Skeletal muscle satellite cell (primary cell): ENCODE data around the gene FBXL7.

Experiments
- H3K27me3 ChIP-seq: 2 replicates; pipeline ENCODE4 v1.7.0; 2013; ENCODE audit warnings: low read length; ENCODE audit not compliant: control insufficient read depth, insufficient read depth
- H3K36me3 ChIP-seq: 2 replicates; pipeline ENCODE4 v1.7.0; 2013; ENCODE audit warnings: mild to moderate bottlenecking, control low read depth, low read length; ENCODE audit not compliant: insufficient read depth
- H3K4me1 ChIP-seq: 2 replicates; pipeline ENCODE4 v1.7.0; 2013; ENCODE audit warnings: low read length; ENCODE audit not compliant: control insufficient read depth, insufficient read depth
- H3K4me2 ChIP-seq: 2 replicates; pipeline ENCODE4 v1.7.0; 2013; ENCODE audit warnings: mild to moderate bottlenecking, low read length
- H3K4me3 ChIP-seq: 2 replicates; pipeline ENCODE4 v1.7.0; 2013; ENCODE audit warnings: low read length
- H3K9ac ChIP-seq: 2 replicates; pipeline ENCODE4 v1.7.0; 2013; ENCODE audit warnings: mild to moderate bottlenecking, low read depth, low read length, moderate library complexity
- H3K9me3 ChIP-seq: replicated peaks from 2 replicates; pipeline ENCODE4 v1.7.0; 2013; ENCODE audit warnings: mild to moderate bottlenecking, control low read depth, low read length
- small RNA-seq: library from RNA; depleted of rRNA; stranded (forward); fragments of <200 nt; gene quantifications from one replicate; pipeline ENCODE3, GENCODE V24; 2012

Gene FBXL7

GRCh38 chr5:15959370-15960164 lies 459.6 kb downstream of the FBXL7 start:
- no peaks in the 10 kb centered on the region for H3K9me3 ChIP-seq
- H3K36me3 ChIP-seq = no peaks in the 10 kb centered on the region
- no peaks in the 10 kb centered on the region for H3K4me1 ChIP-seq
- H3K9ac ChIP-seq = no peak overlapping the region
- H3K27me3 ChIP-seq = no peaks in the 10 kb centered on the region
- H3K4me3 ChIP-seq = no peak overlapping the region
- H3K4me2 ChIP-seq = no peak overlapping the region

- Histone ChIP-seq H3K36me3 (no peaks in the 10 kb centered on the region), H3K9me3 (no peaks in the 10 kb centered on the region), H3K9ac (no peak overlapping the region), H3K4me1 (peaks cover 5% of the 10 kb centered on the region), H3K27me3 (no peaks in the 10 kb centered on the region), H3K4me3 (no peak overlapping the region), H3K4me2 (no peak overlapping the region)
These were observed 466.2 kb downstream of the FBXL7 start for GRCh38 chr5:15966066-15966640.

GRCh38 chr5:15966651-15967050 lies 466.7 kb downstream of the FBXL7 start:
- H3K4me3 ChIP-seq = no peak overlapping the region
- H3K4me2 ChIP-seq = no peak overlapping the region
- H3K36me3 ChIP-seq = no peaks in the 10 kb centered on the region
- H3K4me1 ChIP-seq = peaks cover 5% of the 10 kb centered on the region
- H3K27me3 ChIP-seq = no peaks in the 10 kb centered on the region
- no peak overlapping the region for H3K9ac ChIP-seq
- no peaks in the 10 kb centered on the region for H3K9me3 ChIP-seq

- H3K4me2 ChIP-seq = no peak overlapping the region
- H3K36me3 ChIP-seq = no peaks in the 10 kb centered on the region
- peaks cover 5% of the 10 kb centered on the region for H3K4me1 ChIP-seq
- H3K9ac ChIP-seq = no peak overlapping the region
- no peaks in the 10 kb centered on the region for H3K27me3 ChIP-seq
- H3K9me3 ChIP-seq = no peaks in the 10 kb centered on the region
- no peak overlapping the region for H3K4me3 ChIP-seq
These were observed 469.0 kb downstream of the FBXL7 start for GRCh38 chr5:15968993-15969392.

GRCh38 chr5:15977851-15978250 lies 477.9 kb downstream of the FBXL7 start:
- Histone ChIP-seq H3K4me2 (no peak overlapping the region), H3K27me3 (no peaks in the 10 kb centered on the region), H3K9ac (no peak overlapping the region), H3K4me3 (no peak overlapping the region), H3K36me3 (no peaks in the 10 kb centered on the region), H3K4me1 (no peaks in the 10 kb centered on the region), H3K9me3 (no peaks in the 10 kb centered on the region)

- no peak overlapping the region for H3K9ac ChIP-seq
- H3K36me3 ChIP-seq = no peaks in the 10 kb centered on the region
- H3K4me3 ChIP-seq = no peak overlapping the region
- H3K27me3 ChIP-seq = no peaks in the 10 kb centered on the region
- no peaks in the 10 kb centered on the region for H3K9me3 ChIP-seq
- no peaks in the 10 kb centered on the region for H3K4me1 ChIP-seq
- no peak overlapping the region for H3K4me2 ChIP-seq
These were observed 480.9 kb downstream of the FBXL7 start for GRCh38 chr5:15980835-15981234.

- Histone ChIP-seq H3K4me1 (no peaks in the 10 kb centered on the region), H3K4me3 (no peak overlapping the region), H3K27me3 (no peaks in the 10 kb centered on the region), H3K4me2 (no peak overlapping the region), H3K9ac (no peak overlapping the region), H3K9me3 (no peaks in the 10 kb centered on the region), H3K36me3 (no peaks in the 10 kb centered on the region)
These were observed 483.4 kb downstream of the FBXL7 start for GRCh38 chr5:15983392-15983791.

Small RNAs within 50 kb of the gene (small RNA-seq; reads per million reads assigned to genes)
- 5.0 reads per million, percentile 86 among the genes with 10 or more reads in this experiment for gene MIR887
